ENCODE measurements around the gene SMPD2.
"Not testable (repeated sequence)": the region's sequence is repeated elsewhere in the genome, so short reads cannot be mapped to it uniquely, and the experiment has no call there.

Gene SMPD2

GRCh38 chr6:109454496-109455436 lies 14.2 kb downstream of the SMPD2 start:
- peaks cover 24% of the 10 kb centered on the region for H3K4me1 ChIP-seq (ENCODE audit: insufficient read depth, low read length)
- peak overlapping the region; percentile 86 for H3K4me3 ChIP-seq (ENCODE audit: low read length)
- peak overlapping the region; percentile 69 for H3K9ac ChIP-seq (ENCODE audit: low read depth, low read length)
- H3K27ac ChIP-seq (ENCODE audit: low read depth, low read length) = peak overlapping the region; percentile 57; the same call in 1 of the 2 replicates
- no peaks in the 10 kb centered on the region for H3K9me3 ChIP-seq (ENCODE audit: insufficient read depth, low read depth, low read length)
- peaks cover 32% of the 10 kb centered on the region for H3K36me3 ChIP-seq (ENCODE audit: insufficient read depth, low read length)
- no peaks in the 10 kb centered on the region for H3K27me3 ChIP-seq (ENCODE audit: insufficient read depth, low read length)
- 4% methylated on average over 48 of the region's 48 CpGs for WGBS

- H3K27me3 ChIP-seq (ENCODE audit: insufficient read depth, low read length) = no peaks in the 10 kb centered on the region
- H3K4me3 ChIP-seq (ENCODE audit: low read length) = peak within 1 kb of the TSS; percentile 86
- peaks cover 24% of the 10 kb centered on the region for H3K4me1 ChIP-seq (ENCODE audit: insufficient read depth, low read length)
- H3K36me3 ChIP-seq (ENCODE audit: insufficient read depth, low read length) = peaks cover 27% of the 10 kb centered on the region
- H3K27ac ChIP-seq (ENCODE audit: low read depth, low read length) = peak within 1 kb of the TSS; percentile 57; the same call in 1 of the 2 replicates
- under 1% methylated on average over 59 of the region's 70 CpGs for WGBS
- peak within 1 kb of the TSS; percentile 69 for H3K9ac ChIP-seq (ENCODE audit: low read depth, low read length)
- no peaks in the 10 kb centered on the region for H3K9me3 ChIP-seq (ENCODE audit: insufficient read depth, low read depth, low read length)
Measured at GRCh38 chr6:109455437-109456110, 15.1 kb downstream of the SMPD2 start, which contains the start of gene MICAL1. Gene MICAL1, minus strand, starts transcription at chr6:109455772. Its CDS starts 1,576 bp downstream, at chr6:109454196.

GRCh38 chr6:109456111-109456583 lies 15.6 kb downstream of the SMPD2 start:
- no peaks in the 10 kb centered on the region for H3K9me3 ChIP-seq (ENCODE audit: insufficient read depth, low read depth, low read length)
- 2% methylated on average over 38 of the region's 38 CpGs for WGBS
- peaks cover 24% of the 10 kb centered on the region for H3K4me1 ChIP-seq (ENCODE audit: insufficient read depth, low read length)
- peak overlapping the region; percentile 86 for H3K4me3 ChIP-seq (ENCODE audit: low read length)
- no peaks in the 10 kb centered on the region for H3K27me3 ChIP-seq (ENCODE audit: insufficient read depth, low read length)
- H3K36me3 ChIP-seq (ENCODE audit: insufficient read depth, low read length) = peaks cover 25% of the 10 kb centered on the region
- H3K9ac ChIP-seq (ENCODE audit: low read depth, low read length) = peak overlapping the region; percentile 58
- peak overlapping the region; percentile 43; the same call in 1 of the 2 replicates for H3K27ac ChIP-seq (ENCODE audit: low read depth, low read length)

GRCh38 chr6:109456710-109457561 lies 16.4 kb downstream of the SMPD2 start:
- Histone ChIP-seq H3K27ac (ENCODE audit: low read depth, low read length) (no peak overlapping the region; the same call in 1 of the 2 replicates), H3K4me3 (ENCODE audit: low read length) (peak overlapping the region; percentile 86), H3K9ac (ENCODE audit: low read depth, low read length) (no peak overlapping the region), H3K9me3 (ENCODE audit: insufficient read depth, low read depth, low read length) (no peaks in the 10 kb centered on the region), H3K4me1 (ENCODE audit: insufficient read depth, low read length) (peaks cover 24% of the 10 kb centered on the region), H3K27me3 (ENCODE audit: insufficient read depth, low read length) (no peaks in the 10 kb centered on the region), H3K36me3 (ENCODE audit: insufficient read depth, low read length) (peaks cover 25% of the 10 kb centered on the region)
- 74% methylated on average over 16 of the region's 16 CpGs for WGBS

- WGBS = 86% methylated on average over 6 of the region's 6 CpGs
- no peak overlapping the region for H3K9ac ChIP-seq (ENCODE audit: low read depth, low read length)
- peaks cover 24% of the 10 kb centered on the region for H3K4me1 ChIP-seq (ENCODE audit: insufficient read depth, low read length)
- no peaks in the 10 kb centered on the region for H3K9me3 ChIP-seq (ENCODE audit: insufficient read depth, low read depth, low read length)
- H3K36me3 ChIP-seq (ENCODE audit: insufficient read depth, low read length) = peaks cover 25% of the 10 kb centered on the region
- no peak overlapping the region; the same call in 1 of the 2 replicates for H3K27ac ChIP-seq (ENCODE audit: low read depth, low read length)
- H3K4me3 ChIP-seq (ENCODE audit: low read length) = no peak overlapping the region
- H3K27me3 ChIP-seq (ENCODE audit: insufficient read depth, low read length) = no peaks in the 10 kb centered on the region
Measured at GRCh38 chr6:109457562-109457996, 17.1 kb downstream of the SMPD2 start.

- no peaks in the 10 kb centered on the region for H3K27me3 ChIP-seq (ENCODE audit: insufficient read depth, low read length)
- 91% methylated on average over 4 of the region's 5 CpGs for WGBS
- H3K4me1 ChIP-seq (ENCODE audit: insufficient read depth, low read length) = peaks cover 24% of the 10 kb centered on the region
- peaks cover 28% of the 10 kb centered on the region for H3K36me3 ChIP-seq (ENCODE audit: insufficient read depth, low read length)
- H3K9me3 ChIP-seq (ENCODE audit: insufficient read depth, low read depth, low read length) = no peaks in the 10 kb centered on the region
- no peak overlapping the region for H3K9ac ChIP-seq (ENCODE audit: low read depth, low read length)
- no peak overlapping the region for H3K27ac ChIP-seq (ENCODE audit: low read depth, low read length)
- no peak overlapping the region for H3K4me3 ChIP-seq (ENCODE audit: low read length)
Measured at GRCh38 chr6:109458774-109459531, 18.4 kb downstream of the SMPD2 start.

- no peak overlapping the region for H3K27ac ChIP-seq (ENCODE audit: low read depth, low read length)
- peaks cover 41% of the 10 kb centered on the region for H3K36me3 ChIP-seq (ENCODE audit: insufficient read depth, low read length)
- no peaks in the 10 kb centered on the region for H3K27me3 ChIP-seq (ENCODE audit: insufficient read depth, low read length)
- WGBS = 86% methylated on average over 2 of the region's 3 CpGs
- H3K9me3 ChIP-seq (ENCODE audit: insufficient read depth, low read depth, low read length) = no peaks in the 10 kb centered on the region
- no peak overlapping the region for H3K9ac ChIP-seq (ENCODE audit: low read depth, low read length)
- H3K4me1 ChIP-seq (ENCODE audit: insufficient read depth, low read length) = peaks cover 18% of the 10 kb centered on the region
- no peak overlapping the region for H3K4me3 ChIP-seq (ENCODE audit: low read length)
Measured at GRCh38 chr6:109460161-109460829, 19.8 kb downstream of the SMPD2 start.

GRCh38 chr6:109461205-109461604 lies 20.7 kb downstream of the SMPD2 start:
- no CpG with 5 or more reads among the region's 1 CpG for WGBS
- H3K9ac ChIP-seq (ENCODE audit: low read depth, low read length) = not testable (repeated sequence)
- peaks cover 50% of the 10 kb centered on the region for H3K36me3 ChIP-seq (ENCODE audit: insufficient read depth, low read length)

GRCh38 chr6:109461733-109462526 lies 21.4 kb downstream of the SMPD2 start:
- Histone ChIP-seq H3K27ac (ENCODE audit: low read depth, low read length) (no peak overlapping the region), H3K27me3 (ENCODE audit: insufficient read depth, low read length) (no peaks in the 10 kb centered on the region), H3K36me3 (ENCODE audit: insufficient read depth, low read length) (peaks cover 58% of the 10 kb centered on the region), H3K4me1 (ENCODE audit: insufficient read depth, low read length) (peaks cover 12% of the 10 kb centered on the region), H3K9ac (ENCODE audit: low read depth, low read length) (no peak overlapping the region), H3K4me3 (ENCODE audit: low read length) (no peak overlapping the region), H3K9me3 (ENCODE audit: insufficient read depth, low read depth, low read length) (no peaks in the 10 kb centered on the region)
- WGBS = 100% methylated on average over 1 of the region's 1 CpG

More at GRCh38 chr6:109461205-109461604, 20.7 kb downstream of the SMPD2 start:
- H3K4me1 ChIP-seq (ENCODE audit: insufficient read depth, low read length) = peaks cover 18% of the 10 kb centered on the region
- H3K27ac ChIP-seq (ENCODE audit: low read depth, low read length); H3K9me3 ChIP-seq (ENCODE audit: insufficient read depth, low read depth, low read length); H3K27me3 ChIP-seq (ENCODE audit: insufficient read depth, low read length); H3K4me3 ChIP-seq (ENCODE audit: low read length): not testable (repeated sequence)

Data from HUES64 (cell line).